HG02763 (cell line): Measurements from ENCODE around the gene PRR7.

Experiments
- ATAC-seq: cut with Tn5 transposase; IDR thresholded peaks from one replicate; pipeline ENCODE4 v1.9.1; 2021; ENCODE audit warnings: mild to moderate bottlenecking, moderate library complexity; ENCODE audit not compliant: unreplicated experiment

PRR7 gene

DNA sequence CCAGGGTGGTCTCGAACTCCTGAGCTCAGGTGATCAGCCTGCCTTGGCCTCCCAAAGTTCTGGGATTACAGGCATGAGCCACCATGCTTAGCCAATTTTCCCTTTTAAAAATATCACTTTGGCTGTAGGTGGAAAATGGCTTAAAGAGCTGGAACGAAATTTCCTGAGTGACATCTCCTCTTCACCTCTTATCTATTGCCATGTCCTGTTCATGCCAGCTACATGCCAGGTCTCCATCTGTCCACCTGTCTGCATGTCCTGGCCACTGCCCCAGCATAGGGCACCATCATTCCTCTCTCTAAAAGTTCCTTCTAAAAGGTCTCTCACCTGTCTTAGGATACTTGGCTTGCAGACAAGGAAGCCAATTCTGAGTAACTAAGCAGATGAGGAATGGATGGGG is 22.9 kb upstream of the PRR7 start:
- no peak for ATAC-seq

DNA sequence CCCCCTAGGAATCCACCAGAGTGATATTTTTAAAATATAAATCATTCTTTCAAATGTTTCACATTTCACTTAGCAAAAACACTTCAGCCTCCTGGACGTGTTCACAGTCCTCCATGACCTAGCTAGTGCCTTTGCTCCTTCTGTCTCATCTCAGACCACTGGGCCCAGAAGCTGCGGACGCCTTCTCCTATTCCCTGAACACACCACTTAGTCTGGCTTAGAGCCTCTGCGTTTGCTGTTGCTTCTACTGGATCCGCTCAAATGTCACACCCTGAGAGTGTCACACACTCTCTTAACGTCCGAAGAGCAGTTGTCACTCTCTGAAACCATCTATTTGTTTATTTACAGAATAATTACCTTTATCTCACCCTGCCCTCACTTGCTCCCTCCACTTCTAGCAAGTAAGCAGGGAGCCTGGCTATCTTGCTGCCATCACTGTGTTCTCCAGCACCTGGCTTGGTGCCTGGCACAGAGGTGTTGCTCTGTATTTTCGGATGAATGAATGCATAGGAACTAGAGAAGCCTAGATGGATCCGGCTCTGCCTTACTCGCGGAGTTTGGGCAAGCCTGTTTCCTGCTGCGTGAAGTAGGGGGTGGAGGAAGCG is 21.3 kb upstream of the PRR7 start:
- ATAC-seq = no peak

DNA sequence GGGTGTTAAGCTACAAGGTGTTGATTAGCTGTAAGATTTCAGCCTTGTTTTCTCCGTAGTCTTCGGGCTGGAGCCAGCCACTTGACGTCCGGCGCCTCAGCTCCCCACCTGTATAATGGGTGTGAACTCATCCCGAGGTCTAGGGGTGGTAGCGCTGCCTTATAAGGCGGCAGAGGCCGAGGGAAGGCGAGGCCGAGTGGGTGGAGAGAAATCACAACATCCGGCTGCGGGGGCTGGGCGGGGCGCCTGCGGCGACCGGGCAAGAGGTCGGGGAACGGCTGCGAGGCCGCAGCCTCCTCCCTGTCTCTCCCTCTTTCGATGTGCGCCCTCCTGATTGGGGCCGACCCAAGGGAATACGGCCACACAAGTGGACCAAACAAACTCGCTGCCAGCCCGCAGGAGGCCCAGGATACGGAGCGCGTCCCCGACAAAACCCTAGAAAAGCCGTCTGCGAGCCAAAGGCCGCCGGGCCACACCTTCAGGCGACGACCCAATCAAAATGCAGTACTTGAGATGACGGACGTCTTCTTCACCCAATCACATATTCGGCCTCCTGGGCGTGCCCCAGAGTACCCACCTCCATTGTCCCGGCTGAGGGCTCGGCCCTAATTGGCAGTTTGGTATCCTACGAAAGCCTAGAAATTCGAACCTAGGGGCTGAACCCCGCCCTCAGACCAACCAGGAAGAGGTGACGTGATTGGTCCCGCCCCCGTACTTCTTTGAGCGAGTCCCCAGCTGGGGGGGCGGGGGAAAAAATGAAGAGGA is 20.6 kb upstream of the PRR7 start:
- ATAC-seq = peak; percentile 77

DNA sequence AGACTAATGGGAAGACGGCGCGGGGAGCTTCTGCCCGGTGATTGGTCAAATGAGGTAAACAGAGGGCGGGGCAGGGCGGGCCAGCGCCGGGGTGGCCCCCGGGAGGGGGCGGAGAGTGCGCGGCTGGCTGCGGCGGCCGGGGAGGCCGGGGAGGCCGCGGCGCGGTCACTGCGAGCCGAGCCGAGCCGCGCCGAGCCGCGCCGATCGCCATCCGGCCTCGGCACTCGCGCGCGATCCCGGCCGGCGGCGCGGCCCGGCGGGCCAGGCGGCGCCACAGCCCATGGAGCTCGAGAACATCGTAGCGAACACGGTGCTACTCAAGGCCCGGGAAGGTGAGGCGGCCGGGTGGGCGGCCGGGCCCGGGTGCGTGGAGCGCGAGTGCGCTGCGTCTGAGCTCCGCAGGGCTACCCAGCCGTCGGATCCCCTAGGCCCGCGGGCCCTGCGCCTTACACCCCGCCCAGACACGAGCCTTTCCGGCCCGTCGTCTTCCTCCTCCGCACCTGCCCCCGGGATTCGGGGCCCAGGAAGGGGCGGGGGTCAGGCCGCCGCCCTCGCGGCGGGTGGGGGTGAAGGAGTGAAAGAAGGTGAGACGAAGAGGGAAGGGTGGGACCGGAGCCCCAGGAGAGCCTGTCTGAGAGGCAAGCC is 19.9 kb upstream of the PRR7 start, which contains the start of gene GRK6:
GRK6 (plus strand) TSS at position 111 of the 645 bp plus-strand sequence; CDS start at position 281, 170 bp downstream.
- peak; percentile 10 for ATAC-seq

DNA sequence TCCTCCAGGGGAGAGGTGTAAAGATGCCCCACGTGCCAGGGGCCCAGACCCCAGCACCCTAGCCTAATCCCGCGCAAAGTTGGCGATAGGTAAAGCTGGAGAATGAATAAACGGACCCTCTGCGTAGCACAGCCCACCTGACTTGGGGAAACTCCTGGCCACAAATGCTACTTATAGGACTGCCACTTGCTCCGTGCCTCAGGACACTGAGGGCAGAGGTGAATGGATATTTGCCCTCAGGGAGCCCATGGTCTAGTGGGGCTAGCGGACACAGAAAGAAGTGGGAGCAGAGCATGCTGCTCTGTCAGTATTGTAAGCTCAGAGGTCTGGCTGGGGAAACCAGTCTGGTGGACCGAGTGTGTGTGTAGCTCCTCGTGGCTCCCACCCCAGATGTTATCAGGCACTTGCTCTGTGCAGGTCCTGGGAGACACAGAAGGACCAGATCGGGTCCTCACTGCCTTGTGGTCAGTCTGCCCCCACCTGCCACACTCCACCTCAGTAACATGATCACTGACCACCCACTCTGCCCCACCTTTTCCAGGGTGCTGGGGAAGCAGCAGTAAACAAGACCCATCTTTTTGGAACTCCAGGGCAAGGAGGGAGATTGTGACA is 19.3 kb upstream of the PRR7 start:
- ATAC-seq = no peak

DNA sequence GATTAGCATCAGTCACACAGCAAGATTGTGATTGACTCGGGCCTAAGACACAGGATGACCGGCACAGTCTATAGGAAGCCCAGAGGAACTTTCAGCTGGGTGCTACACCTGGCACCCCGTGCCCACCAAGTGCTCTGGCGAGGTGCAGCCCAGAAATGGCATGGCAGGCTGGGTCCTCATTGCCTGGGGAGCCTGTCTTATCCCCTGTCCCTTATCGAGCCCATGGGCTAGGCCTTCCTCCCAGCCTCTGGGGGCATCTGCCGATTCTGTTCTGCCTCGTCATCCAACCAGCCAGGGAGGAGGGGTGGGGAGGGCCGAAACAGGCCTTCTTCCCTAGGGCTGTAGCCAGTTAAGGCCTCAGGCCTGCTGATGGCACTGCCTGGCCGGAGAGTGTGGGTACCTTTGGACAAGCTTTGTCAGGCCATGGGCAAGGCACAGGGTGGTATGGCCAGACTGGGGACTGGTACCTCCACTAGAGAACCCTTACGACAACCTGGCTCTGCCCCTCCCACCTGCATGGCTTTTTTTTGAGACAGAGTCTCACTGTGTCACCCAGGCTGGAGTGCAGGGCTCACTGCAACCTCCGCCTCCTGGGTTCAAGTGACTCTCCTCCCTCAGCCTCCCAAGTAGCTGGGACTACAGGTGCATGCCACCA is 18.6 kb upstream of the PRR7 start:
- ATAC-seq = no peak

DNA sequence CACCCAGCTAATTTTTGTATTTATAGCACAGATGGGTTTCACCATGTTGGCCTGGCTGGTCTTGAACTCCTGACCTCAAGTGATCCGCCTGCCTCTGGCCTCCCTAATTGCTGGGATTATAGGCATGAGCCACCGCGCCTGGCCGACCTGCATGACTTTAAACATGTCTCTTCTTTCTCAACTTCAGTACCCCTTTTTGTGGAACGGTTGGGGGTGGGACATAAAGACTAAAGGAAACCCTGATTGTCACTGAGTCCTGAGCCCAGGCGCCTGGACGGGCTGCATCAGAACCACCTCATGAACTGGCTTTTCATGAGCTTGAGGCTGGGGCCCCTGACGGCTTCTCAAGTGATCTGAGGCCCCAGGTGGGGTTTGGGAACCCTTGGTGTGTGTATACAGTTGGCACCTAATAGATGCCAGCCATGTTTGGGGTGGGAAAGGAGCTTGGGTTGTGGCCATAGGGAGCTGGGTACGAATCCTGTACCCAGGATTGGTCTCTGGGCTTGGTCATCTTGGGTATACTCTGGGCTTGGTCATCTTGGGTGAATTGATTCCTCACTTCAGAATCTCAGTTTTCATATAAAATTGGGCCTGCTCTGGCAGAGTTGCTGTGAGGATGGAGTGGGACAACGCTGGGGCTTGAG is 17.9 kb upstream of the PRR7 start:
- no peak for ATAC-seq

DNA sequence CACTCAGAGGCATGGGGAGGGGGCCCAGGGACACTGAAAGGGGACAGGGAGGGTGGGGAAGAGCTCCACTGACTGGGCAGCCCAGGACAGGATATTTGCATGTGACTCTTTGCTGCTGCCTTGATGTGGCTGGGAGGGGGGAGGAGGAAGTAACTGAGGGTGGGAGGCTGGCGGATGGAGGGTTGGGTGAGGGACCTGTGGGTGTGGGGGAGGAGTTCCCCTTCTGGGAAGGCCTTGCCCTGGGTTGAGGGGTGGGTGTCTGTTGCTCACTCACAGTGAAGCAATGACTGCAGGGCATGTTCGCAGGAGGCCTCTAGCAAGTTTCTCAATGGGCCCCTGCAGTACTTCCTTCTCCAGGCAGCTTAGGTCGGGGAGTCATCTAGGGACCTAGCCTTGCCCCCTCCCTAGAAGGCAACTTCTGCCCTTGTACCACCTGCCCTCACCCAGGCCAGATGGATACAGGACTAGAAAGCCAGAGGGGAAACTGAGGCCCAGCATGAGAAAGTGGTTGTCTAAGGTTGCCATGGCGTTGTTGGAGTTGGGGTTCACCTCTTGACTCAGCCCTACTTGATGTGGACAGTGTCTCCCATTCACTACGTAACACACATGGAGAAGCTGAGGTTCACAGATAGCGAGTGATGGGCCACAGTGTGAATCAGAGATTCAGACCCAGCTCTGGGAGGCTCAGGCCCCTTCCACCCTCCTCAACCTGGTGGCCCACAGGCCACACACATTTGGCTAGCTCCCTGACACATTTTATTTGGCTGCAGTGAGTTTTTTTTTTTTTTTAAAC is 17.2 kb upstream of the PRR7 start:
- no peak for ATAC-seq

DNA sequence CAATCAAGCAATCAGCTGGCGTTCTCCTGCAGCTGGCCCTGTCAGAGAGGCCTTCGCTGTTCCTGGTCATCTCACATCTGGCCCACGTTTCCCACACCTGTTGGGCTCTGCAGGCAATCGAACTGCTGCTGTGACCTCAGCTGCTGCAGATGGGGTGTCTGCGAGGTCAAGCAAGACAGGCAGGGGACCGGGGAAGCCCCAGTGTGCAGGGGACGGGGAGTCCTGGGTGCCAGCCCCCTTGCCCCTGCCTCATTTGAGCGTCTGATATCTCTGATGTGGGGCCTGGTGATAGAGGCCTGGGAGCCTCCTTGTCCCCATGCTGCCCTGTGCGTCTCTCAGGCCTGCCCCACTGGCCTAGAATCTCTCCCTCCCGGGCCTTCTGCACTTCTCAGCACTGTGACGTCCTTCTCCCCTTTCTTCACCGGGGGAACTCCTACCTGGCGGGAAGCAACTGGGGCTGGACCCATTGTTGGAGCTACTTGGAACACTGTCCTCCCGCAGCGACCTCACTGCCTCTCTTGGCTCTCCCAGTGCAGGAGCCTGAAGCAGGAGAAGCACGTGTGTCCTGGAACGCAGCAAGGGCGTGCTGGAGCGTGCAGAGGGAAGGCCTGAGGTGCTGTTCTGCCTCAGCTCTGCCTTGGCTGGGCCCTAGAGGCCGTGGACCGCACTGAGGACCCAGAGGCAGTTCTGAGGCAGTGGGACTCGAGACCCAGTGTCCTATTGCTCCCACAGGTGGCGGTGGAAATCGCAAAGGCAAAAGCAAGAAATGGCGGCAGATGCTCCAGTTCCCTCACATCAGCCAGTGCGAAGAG is 16.3 kb upstream of the PRR7 start:
- ATAC-seq = no peak

DNA sequence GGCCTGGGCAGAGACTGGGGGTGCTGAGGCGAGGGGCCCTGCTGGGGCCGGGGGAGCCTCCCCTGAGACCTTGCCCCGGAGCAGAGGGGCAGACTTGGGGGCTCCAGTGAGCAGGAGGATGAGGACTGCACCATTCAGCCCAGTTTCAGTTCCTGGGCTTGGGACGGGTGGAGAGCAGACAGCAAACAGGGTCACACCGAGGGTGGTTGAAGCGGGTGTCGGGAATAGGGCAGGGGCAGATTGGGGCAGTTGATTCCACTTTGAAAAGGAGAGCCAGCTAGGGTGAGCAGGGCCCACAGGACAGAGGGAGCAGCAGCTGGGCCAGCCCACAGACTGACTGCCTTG is 15.7 kb upstream of the PRR7 start:
- no peak for ATAC-seq

DNA sequence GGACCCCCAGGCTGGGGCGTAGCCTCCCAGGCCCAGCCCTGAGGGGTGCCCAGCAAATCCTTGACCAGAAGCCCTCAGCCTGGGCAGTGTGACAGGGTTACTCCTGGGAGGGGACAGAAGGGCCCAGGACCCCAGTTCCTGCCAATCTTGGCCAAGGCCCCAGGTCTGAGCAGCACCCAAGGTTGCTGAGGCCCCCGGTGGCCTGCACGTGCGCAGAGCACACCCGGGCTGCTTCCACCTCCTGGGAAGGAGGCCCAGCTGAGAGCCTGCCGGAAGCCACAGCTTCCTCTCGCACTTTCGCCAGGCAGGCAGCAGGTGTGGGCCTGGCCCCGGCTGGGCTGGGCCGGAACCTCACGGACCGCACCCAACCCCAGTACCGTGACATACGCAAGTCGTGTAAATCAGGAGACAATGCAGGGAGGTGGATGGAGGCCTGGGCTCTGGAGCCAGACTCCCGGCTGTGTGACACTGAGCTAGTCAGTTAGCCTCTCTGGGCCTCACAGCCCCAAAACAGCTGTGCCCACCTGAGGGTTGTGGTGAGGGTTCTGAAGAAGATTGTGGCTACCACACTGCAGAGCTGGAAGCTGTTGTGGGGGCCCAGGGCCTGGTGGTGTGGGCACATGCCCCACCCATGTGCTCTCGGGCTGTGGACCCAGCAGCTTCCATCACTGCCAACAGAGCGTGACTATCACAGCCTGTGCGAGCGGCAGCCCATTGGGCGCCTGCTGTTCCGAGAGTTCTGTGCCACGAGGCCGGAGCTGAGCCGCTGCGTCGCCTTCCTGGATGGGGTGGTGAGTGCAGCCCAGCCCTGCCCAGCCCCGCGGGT is 15.1 kb upstream of the PRR7 start:
- ATAC-seq = peak; percentile 37

DNA sequence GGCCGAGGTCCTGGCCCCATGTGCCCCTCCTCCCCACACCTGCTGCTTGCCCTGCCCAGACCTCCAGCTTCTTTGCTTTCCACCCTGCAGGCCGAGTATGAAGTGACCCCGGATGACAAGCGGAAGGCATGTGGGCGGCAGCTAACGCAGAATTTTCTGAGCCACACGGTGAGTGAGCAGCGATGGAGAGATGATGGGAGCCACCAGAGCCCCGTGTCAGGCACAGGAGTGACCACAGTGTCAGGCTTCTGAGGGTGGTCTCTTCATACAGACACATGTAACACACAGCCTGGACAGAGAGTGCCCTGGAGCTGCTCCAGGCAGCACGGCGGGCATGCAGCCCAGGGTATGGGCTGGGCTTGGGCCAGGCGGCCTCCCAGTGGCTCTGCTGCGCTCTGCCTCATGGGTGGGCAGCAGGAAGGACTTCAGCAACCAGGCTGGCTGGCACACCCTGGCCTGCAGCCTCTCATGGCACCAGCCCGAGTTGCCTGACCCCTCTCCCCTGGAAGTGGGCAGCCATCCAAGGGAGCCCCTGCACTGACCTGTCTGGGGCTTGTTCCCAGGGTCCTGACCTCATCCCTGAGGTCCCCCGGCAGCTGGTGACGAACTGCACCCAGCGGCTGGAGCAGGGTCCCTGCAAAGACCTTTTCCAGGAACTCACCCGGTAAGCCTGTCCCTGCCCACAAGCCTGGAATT is 14.3 kb upstream of the PRR7 start:
- ATAC-seq = no peak

DNA sequence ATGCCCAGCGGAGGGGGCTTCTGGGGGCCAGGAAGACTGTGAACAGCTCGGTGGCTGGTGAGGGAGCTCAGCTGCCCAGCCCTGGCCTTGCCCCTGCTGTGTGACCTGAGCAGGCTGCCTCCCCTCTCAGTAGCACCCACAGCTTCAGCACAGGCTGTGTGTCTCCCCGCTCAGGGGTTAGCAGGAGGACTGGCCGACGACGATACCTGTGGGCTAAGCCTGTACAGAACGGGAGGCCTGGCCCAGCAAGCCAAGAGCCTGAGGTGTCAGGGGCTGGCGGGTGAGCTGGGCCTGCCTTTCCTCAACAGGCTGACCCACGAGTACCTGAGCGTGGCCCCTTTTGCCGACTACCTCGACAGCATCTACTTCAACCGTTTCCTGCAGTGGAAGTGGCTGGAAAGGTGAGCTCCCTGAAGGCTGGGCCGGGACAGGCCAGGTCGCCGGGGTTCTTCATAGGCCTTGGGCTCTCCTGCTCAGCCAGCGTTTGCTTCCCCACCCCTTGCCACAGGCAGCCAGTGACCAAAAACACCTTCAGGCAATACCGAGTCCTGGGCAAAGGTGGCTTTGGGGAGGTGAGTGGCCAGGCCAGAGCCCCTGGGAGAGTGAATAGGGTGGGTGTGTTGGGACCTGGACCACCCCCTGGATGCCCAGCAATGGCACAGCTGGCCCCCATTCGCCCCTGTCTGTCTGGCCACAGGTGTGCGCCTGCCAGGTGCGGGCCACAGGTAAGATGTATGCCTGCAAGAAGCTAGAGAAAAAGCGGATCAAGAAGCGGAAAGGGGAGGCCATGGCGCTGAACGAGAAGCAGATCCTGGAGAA is 13.6 kb upstream of the PRR7 start:
- ATAC-seq = no peak

DNA sequence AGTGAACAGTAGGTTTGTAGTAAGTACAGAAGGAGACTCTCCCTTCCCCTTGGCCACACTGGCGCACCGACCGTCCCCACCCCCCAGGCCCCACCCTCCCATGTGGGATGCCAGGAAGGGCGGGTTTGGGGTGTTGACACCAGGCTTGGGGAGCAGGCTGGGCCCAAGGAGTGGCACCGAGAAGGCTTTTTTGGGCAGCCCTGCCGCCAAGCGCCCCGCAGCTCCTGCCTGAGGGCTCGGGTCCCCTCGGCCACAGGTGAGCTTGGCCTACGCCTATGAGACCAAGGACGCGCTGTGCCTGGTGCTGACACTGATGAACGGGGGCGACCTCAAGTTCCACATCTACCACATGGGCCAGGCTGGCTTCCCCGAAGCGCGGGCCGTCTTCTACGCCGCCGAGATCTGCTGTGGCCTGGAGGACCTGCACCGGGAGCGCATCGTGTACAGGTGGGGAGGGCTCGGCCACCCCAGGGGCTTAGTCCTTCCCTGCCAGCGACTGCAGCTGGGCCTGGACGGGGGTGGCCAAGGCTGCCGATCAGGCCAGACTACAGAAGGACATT is 12.9 kb upstream of the PRR7 start:
- ATAC-seq = no peak

DNA sequence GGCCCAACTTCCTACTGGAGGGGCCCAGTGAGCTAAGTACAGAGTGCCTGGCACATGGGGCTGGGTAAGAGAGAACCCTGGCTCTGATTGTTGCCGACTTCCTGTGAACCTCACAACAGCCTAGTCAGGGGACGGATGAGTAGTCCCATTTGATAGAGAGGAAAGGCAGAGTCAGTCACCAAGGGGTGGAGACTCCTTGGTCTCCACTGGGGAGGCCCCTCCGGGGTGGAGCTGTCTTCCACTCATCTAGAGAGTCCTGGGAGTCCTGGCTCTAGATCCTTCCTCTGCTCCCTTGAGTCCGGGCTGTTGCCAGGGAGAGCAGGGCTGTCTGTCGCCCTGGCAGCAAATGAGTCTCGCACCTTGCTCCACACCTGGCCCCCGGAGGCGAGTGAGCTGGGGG is 12.2 kb upstream of the PRR7 start:
- ATAC-seq = no peak

DNA sequence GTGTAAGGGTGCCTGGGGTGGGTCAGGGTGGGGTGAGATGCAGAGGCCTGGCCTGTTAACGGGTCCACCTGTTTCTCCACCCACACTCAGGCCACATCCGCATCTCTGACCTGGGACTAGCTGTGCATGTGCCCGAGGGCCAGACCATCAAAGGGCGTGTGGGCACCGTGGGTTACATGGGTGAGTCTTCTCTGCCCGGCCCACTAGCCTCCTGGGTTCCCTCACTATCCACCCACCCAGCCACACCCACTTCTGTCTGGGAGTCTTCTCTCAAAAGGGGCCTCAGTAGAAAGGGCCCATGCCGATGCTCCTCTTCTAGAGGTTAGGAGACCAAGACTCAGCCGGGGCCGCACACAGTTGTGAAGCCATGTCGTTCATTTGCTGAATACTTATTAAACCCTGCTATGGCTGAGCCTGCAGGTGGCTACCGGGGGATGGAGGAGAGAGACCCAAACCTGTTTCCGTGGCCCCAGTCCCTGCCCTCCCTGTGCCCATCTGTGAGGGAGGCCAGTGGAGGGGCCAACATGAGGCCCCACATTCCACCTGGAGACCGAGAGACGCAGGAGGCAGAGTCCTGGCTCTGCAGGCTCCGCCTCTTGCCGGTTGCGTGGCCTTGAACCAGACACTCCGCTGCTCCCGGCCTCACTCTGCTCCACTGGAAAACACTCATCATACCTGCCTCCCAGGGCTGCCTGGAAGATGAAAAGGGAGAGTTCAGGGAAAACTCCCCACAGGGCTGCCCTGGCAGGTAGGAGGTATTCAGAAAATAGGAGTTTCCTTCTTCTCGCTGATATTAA is 11.5 kb upstream of the PRR7 start:
- no peak for ATAC-seq
